Stimulated activated memory B cell treated with anti-CD40 and anti-IgM and Interleukin-4, amounts not matched to agents 10 μg/mL and 1 μg/mL and 100 μg/mL, for 72 hours (primary cell): ENCODE results near the gene STMN3.

Source experiments
- ATAC-seq: fragments of 150-1000 bp; cut with Tn5 transposase; 2 replicates; pipeline ENCODE4 v1.10.0; 2021
- H3K27ac Mint-ChIP-seq: one replicate; pipeline ENCODE4 v1.8.0; 2022; ENCODE audit warnings: mild to moderate bottlenecking, mixed read lengths
- H3K27me3 Mint-ChIP-seq: one replicate; pipeline ENCODE4 v1.8.0; 2022; ENCODE audit warnings: mixed read lengths
- H3K36me3 Mint-ChIP-seq: one replicate; pipeline ENCODE4 v1.8.0; 2022; ENCODE audit warnings: mixed read lengths
- H3K4me1 Mint-ChIP-seq: one replicate; pipeline ENCODE4 v1.8.0; 2022; ENCODE audit warnings: mixed read lengths
- H3K4me3 Mint-ChIP-seq: one replicate; pipeline ENCODE4 v1.8.0; 2022; ENCODE audit warnings: mild to moderate bottlenecking, moderate library complexity, mixed read lengths
- H3K9me3 Mint-ChIP-seq: one replicate; pipeline ENCODE4 v1.8.0; 2022; ENCODE audit warnings: mixed read lengths

STMN3 gene

GRCh38 chr20:63653041-63653973 is at the start of gene STMN3:
Gene STMN3, minus strand, starts transcription at chr20:63653424. Its CDS starts 79 bp downstream, at chr20:63653345.
- peak; percentile 66 for ATAC-seq
- H3K36me3 Mint-ChIP-seq: no peaks in the 10 kb centered on the region
- H3K27me3 Mint-ChIP-seq: peaks cover 42% of the 10 kb centered on the region
- H3K9me3 Mint-ChIP-seq: no peaks in the 10 kb centered on the region
- H3K4me3 Mint-ChIP-seq: peak within 1 kb of the TSS; percentile 56
- H3K4me1 Mint-ChIP-seq: peaks cover 24% of the 10 kb centered on the region
- H3K27ac Mint-ChIP-seq: no peak within 1 kb of the TSS

- H3K27ac Mint-ChIP-seq: no peak overlapping the region
- peaks cover 8% of the 10 kb centered on the region for H3K36me3 Mint-ChIP-seq
- H3K27me3 Mint-ChIP-seq: no peaks in the 10 kb centered on the region
- ATAC-seq: no peak
- H3K4me3 Mint-ChIP-seq: no peak overlapping the region
- no peaks in the 10 kb centered on the region for H3K9me3 Mint-ChIP-seq
- peaks cover 59% of the 10 kb centered on the region for H3K4me1 Mint-ChIP-seq
Measured at GRCh38 chr20:63702036-63702665, 48.9 kb upstream of the STMN3 start.

- Mint-ChIP-seq H3K27me3 (no peaks in the 10 kb centered on the region), H3K9me3 (no peaks in the 10 kb centered on the region), H3K4me3 (no peak overlapping the region), H3K36me3 (peaks cover 8% of the 10 kb centered on the region), H3K27ac (no peak overlapping the region), H3K4me1 (peaks cover 54% of the 10 kb centered on the region)
- ATAC-seq: no peak
Measured at GRCh38 chr20:63701329-63702035, 48.3 kb upstream of the STMN3 start.

- H3K27me3 Mint-ChIP-seq: no peaks in the 10 kb centered on the region
- peaks cover 54% of the 10 kb centered on the region for H3K4me1 Mint-ChIP-seq
- peaks cover 8% of the 10 kb centered on the region for H3K36me3 Mint-ChIP-seq
- no peak overlapping the region for H3K27ac Mint-ChIP-seq
- no peak overlapping the region for H3K4me3 Mint-ChIP-seq
- no peaks in the 10 kb centered on the region for H3K9me3 Mint-ChIP-seq
- ATAC-seq: no peak
Measured at GRCh38 chr20:63701051-63701328, 47.8 kb upstream of the STMN3 start.

- no peaks in the 10 kb centered on the region for H3K9me3 Mint-ChIP-seq
- H3K36me3 Mint-ChIP-seq: peaks cover 8% of the 10 kb centered on the region
- ATAC-seq: no peak
- no peak overlapping the region for H3K27ac Mint-ChIP-seq
- no peaks in the 10 kb centered on the region for H3K27me3 Mint-ChIP-seq
- H3K4me3 Mint-ChIP-seq: no peak overlapping the region
- peaks cover 52% of the 10 kb centered on the region for H3K4me1 Mint-ChIP-seq
Measured at GRCh38 chr20:63700199-63701050, 47.2 kb upstream of the STMN3 start.

- Mint-ChIP-seq H3K4me3 (peak overlapping the region; percentile 21), H3K36me3 (peaks cover under 1% of the 10 kb centered on the region), H3K27me3 (no peaks in the 10 kb centered on the region), H3K9me3 (no peaks in the 10 kb centered on the region), H3K4me1 (peaks cover 44% of the 10 kb centered on the region), H3K27ac (peak overlapping the region; percentile 75)
- ATAC-seq: peak; percentile 2
Measured at GRCh38 chr20:63699466-63700198, 46.4 kb upstream of the STMN3 start.

- Mint-ChIP-seq H3K27ac (peak overlapping the region; percentile 75), H3K4me3 (peak overlapping the region; percentile 21), H3K9me3 (no peaks in the 10 kb centered on the region), H3K36me3 (peaks cover 5% of the 10 kb centered on the region), H3K27me3 (no peaks in the 10 kb centered on the region), H3K4me1 (peaks cover 43% of the 10 kb centered on the region)
- peak; percentile 49 for ATAC-seq
Measured at GRCh38 chr20:63698739-63699465, 45.7 kb upstream of the STMN3 start.

- no peaks in the 10 kb centered on the region for H3K27me3 Mint-ChIP-seq
- H3K4me3 Mint-ChIP-seq: no peak overlapping the region
- no peak for ATAC-seq
- H3K9me3 Mint-ChIP-seq: no peaks in the 10 kb centered on the region
- H3K27ac Mint-ChIP-seq: no peak overlapping the region
- peaks cover 10% of the 10 kb centered on the region for H3K36me3 Mint-ChIP-seq
- peaks cover 39% of the 10 kb centered on the region for H3K4me1 Mint-ChIP-seq
Measured at GRCh38 chr20:63697868-63698545, 44.8 kb upstream of the STMN3 start.

GRCh38 chr20:63697357-63697867 is 44.2 kb upstream of the STMN3 start:
- H3K4me3 Mint-ChIP-seq: peak overlapping the region; percentile 23
- peaks cover 39% of the 10 kb centered on the region for H3K4me1 Mint-ChIP-seq
- H3K27ac Mint-ChIP-seq: peak overlapping the region; percentile 51
- peaks cover 10% of the 10 kb centered on the region for H3K36me3 Mint-ChIP-seq
- no peak for ATAC-seq
- no peaks in the 10 kb centered on the region for H3K9me3 Mint-ChIP-seq
- no peaks in the 10 kb centered on the region for H3K27me3 Mint-ChIP-seq

GRCh38 chr20:63696628-63697356 is 43.6 kb upstream of the STMN3 start, which contains the start of gene TNFRSF6B:
Gene TNFRSF6B, plus strand, starts transcription at chr20:63696652. Its CDS starts 116 bp downstream, at chr20:63696768.
- Mint-ChIP-seq H3K4me1 (peaks cover 39% of the 10 kb centered on the region), H3K27me3 (no peaks in the 10 kb centered on the region), H3K27ac (peak within 1 kb of the TSS; percentile 51), H3K9me3 (no peaks in the 10 kb centered on the region), H3K4me3 (peak within 1 kb of the TSS; percentile 23), H3K36me3 (peaks cover 10% of the 10 kb centered on the region)
- ATAC-seq: no peak

GRCh38 chr20:63696306-63696627 is 43.0 kb upstream of the STMN3 start:
- ATAC-seq: peak; percentile 22
- no peaks in the 10 kb centered on the region for H3K9me3 Mint-ChIP-seq
- no peaks in the 10 kb centered on the region for H3K27me3 Mint-ChIP-seq
- peaks cover 44% of the 10 kb centered on the region for H3K4me1 Mint-ChIP-seq
- no peak overlapping the region for H3K4me3 Mint-ChIP-seq
- no peak overlapping the region for H3K27ac Mint-ChIP-seq
- peaks cover 10% of the 10 kb centered on the region for H3K36me3 Mint-ChIP-seq

- peaks cover 48% of the 10 kb centered on the region for H3K4me1 Mint-ChIP-seq
- H3K36me3 Mint-ChIP-seq: peaks cover 10% of the 10 kb centered on the region
- no peak overlapping the region for H3K27ac Mint-ChIP-seq
- ATAC-seq: no peak
- H3K27me3 Mint-ChIP-seq: no peaks in the 10 kb centered on the region
- H3K9me3 Mint-ChIP-seq: no peaks in the 10 kb centered on the region
- H3K4me3 Mint-ChIP-seq: no peak overlapping the region
Measured at GRCh38 chr20:63695424-63696305, 42.4 kb upstream of the STMN3 start.
